Neural progenitor cell (in vitro differentiated cells): ENCODE results near the gene TRAF3. TPM values are rescaled to one million over a fixed set of nuclear protein-coding genes. Genes with fewer than 3 reads are reported as not detected.

Experiments
- DNase-seq: peaks from one replicate; pipeline ENCODE4 v3.0.0-alpha.2; 2016; ENCODE audit warnings: low spot score
- H2AFZ ChIP-seq: fragments of 200-600 bp; sonication (generic); replicated peaks from 2 replicates; pipeline ENCODE4 v1.6.1; 2016; ENCODE audit warnings: antibody characterized with exemption
- H3F3A ChIP-seq: fragments of 200-600 bp; sonication (generic); 2 replicates; pipeline ENCODE4 v1.6.1; 2016; ENCODE audit warnings: antibody characterized with exemption, low read depth
- H3K27ac ChIP-seq: fragments of 200-600 bp; sonication (generic); 2 replicates; pipeline ENCODE4 v1.5.1; 2016; ENCODE audit warnings: mild to moderate bottlenecking
- H3K27me3 ChIP-seq: fragments of 200-600 bp; sonication (generic); 2 replicates; pipeline ENCODE4 v1.6.1; 2016; ENCODE audit warnings: mild to moderate bottlenecking, moderate library complexity
- H3K36me3 ChIP-seq: fragments of 200-600 bp; sonication (generic); 2 replicates; pipeline ENCODE4 v1.5.1; 2016
- H3K4me1 ChIP-seq: fragments of 200-600 bp; sonication (generic); 2 replicates; pipeline ENCODE4 v1.6.1; 2016; ENCODE audit warnings: mixed run types
- H3K4me2 ChIP-seq: fragments of 200-600 bp; sonication (generic); 2 replicates; pipeline ENCODE4 v1.6.1; 2016
- H3K4me3 ChIP-seq: fragments of 200-600 bp; sonication (generic); 2 replicates; pipeline ENCODE4 v1.5.1; 2016
- H3K79me2 ChIP-seq: fragments of 200-600 bp; sonication (generic); 2 replicates; pipeline ENCODE4 v1.6.1; 2016; ENCODE audit warnings: low read depth
- H3K9ac ChIP-seq: fragments of 200-600 bp; sonication (generic); 2 replicates; pipeline ENCODE4 v1.6.1; 2016
- H3K9me3 ChIP-seq: fragments of 200-600 bp; sonication (generic); 2 replicates; pipeline ENCODE4 v1.5.1; 2016; ENCODE audit warnings: low read depth
- H4K20me1 ChIP-seq: fragments of 200-600 bp; sonication (generic); 2 replicates; pipeline ENCODE4 v1.6.1; 2016; ENCODE audit warnings: low read depth
- H3K27ac Mint-ChIP-seq: 3 replicates; pipeline ENCODE4 v1.8.0; 2021; ENCODE audit warnings: mixed read lengths
- H3K27me3 Mint-ChIP-seq: 2 replicates; pipeline ENCODE4 v1.8.0; 2022; ENCODE audit warnings: low read depth, mild to moderate bottlenecking, inconsistent platforms, moderate library complexity, mixed read lengths; ENCODE audit not compliant: insufficient read depth
- H3K36me3 Mint-ChIP-seq: 3 replicates; pipeline ENCODE4 v1.8.0; 2021; ENCODE audit warnings: mixed read lengths
- H3K4me1 Mint-ChIP-seq: 3 replicates; pipeline ENCODE4 v1.8.0; 2021; ENCODE audit warnings: mixed read lengths
- H3K4me3 Mint-ChIP-seq: 3 replicates; pipeline ENCODE4 v1.8.0; 2021; ENCODE audit warnings: mild to moderate bottlenecking, moderate library complexity, mixed read lengths
- H3K9me3 Mint-ChIP-seq: 3 replicates; pipeline ENCODE4 v1.8.0; 2020; ENCODE audit warnings: mixed read lengths
- CTCF ChIP-seq: fragments of 200-600 bp; sonication (generic); IDR thresholded peaks from 2 replicates; pipeline ENCODE4 v1.5.1; 2017; ENCODE audit warnings: antibody characterized with exemption, mild to moderate bottlenecking
- EZH2 ChIP-seq: fragments of 200-600 bp; sonication (generic); IDR thresholded peaks from 2 replicates; pipeline ENCODE4 v1.6.1; 2017; ENCODE audit warnings: antibody characterized with exemption, mild to moderate bottlenecking, moderate library complexity
- EZH2phosphoT487 ChIP-seq: fragments of 200-600 bp; sonication (generic); IDR thresholded peaks from 2 replicates; pipeline ENCODE4 v1.6.1; 2017; ENCODE audit warnings: antibody characterized with exemption
- total RNA-seq: library from RNA; depleted of rRNA; stranded (reverse); fragments of >200 nt; gene quantifications from 2 replicates; pipeline ENCODE4 v1.2.3, GENCODE V29; 2015; ENCODE audit warnings: low replicate concordance

Gene TRAF3
- total RNA-seq, 1 donor from 2014 or later: 18.1 TPM

GRCh38 chr14:102826751-102827675, 49.8 kb downstream of the TRAF3 start:
- peaks cover 18% of the 10 kb centered on the region for H4K20me1 ChIP-seq
- H3K36me3 Mint-ChIP-seq: peaks cover 10% of the 10 kb centered on the region
- H3K4me1 Mint-ChIP-seq: peaks cover 70% of the 10 kb centered on the region
- H3K9ac ChIP-seq: no peak overlapping the region
- H2AFZ ChIP-seq: no peak overlapping the region
- no peak for TF ChIP-seq CTCF
- no peak for TF ChIP-seq EZH2phosphoT487
- no peak for TF ChIP-seq EZH2
- DNase-seq: no peak
- no peaks in the 10 kb centered on the region for H3K9me3 ChIP-seq
- no peaks in the 10 kb centered on the region for H3F3A ChIP-seq
- no peak overlapping the region for H3K4me3 Mint-ChIP-seq
- no peaks in the 10 kb centered on the region for H3K27me3 ChIP-seq
- peaks cover 7% of the 10 kb centered on the region for H3K4me1 ChIP-seq
- no peak overlapping the region for H3K4me3 ChIP-seq
- H3K36me3 ChIP-seq: no peaks in the 10 kb centered on the region
- H3K27me3 Mint-ChIP-seq: peaks cover 3% of the 10 kb centered on the region
- H3K27ac Mint-ChIP-seq: no peak overlapping the region
- no peak overlapping the region for H3K27ac ChIP-seq
- peaks cover 4% of the 10 kb centered on the region for H3K79me2 ChIP-seq
- no peak overlapping the region for H3K4me2 ChIP-seq
- no peaks in the 10 kb centered on the region for H3K9me3 Mint-ChIP-seq

DNA sequence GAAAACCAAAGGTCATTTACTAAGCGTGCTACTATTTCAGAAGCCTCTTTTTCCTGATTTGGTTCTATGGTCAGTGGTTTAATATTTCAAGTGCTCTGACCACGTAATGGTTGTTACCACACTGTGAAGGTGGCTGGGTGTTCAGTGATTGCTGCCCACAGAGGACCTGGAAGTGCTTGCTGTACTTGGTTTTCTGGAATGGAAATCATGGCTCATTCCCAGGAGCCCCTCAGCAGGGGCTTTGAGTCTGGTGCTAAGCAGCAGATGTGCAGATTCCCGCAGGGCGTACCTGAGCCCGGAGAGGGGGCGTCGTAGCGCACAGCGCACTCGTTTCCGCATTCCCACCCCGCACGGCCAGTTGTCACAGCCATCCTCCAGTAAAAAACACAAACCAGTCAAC, 50.5 kb downstream of the TRAF3 start:
- Histone ChIP-seq H3K79me2 (peaks cover 4% of the 10 kb centered on the region), H3K9me3 (no peaks in the 10 kb centered on the region), H3K4me2 (no peak overlapping the region), H3K36me3 (no peaks in the 10 kb centered on the region), H2AFZ (no peak overlapping the region), H3K27me3 (no peaks in the 10 kb centered on the region), H3F3A (no peaks in the 10 kb centered on the region), H3K4me3 (no peak overlapping the region), H4K20me1 (peaks cover 18% of the 10 kb centered on the region), H3K27ac (no peak overlapping the region), H3K9ac (no peak overlapping the region), H3K4me1 (peaks cover 7% of the 10 kb centered on the region)
- no peak overlapping the region for H3K4me3 Mint-ChIP-seq
- peaks cover 3% of the 10 kb centered on the region for H3K27me3 Mint-ChIP-seq
- peaks cover 10% of the 10 kb centered on the region for H3K36me3 Mint-ChIP-seq
- H3K27ac Mint-ChIP-seq: no peak overlapping the region
- no peak for DNase-seq
- H3K9me3 Mint-ChIP-seq: no peaks in the 10 kb centered on the region
- peaks cover 70% of the 10 kb centered on the region for H3K4me1 Mint-ChIP-seq
- TF ChIP-seq EZH2phosphoT487: no peak
- TF ChIP-seq CTCF: no peak
- TF ChIP-seq EZH2: no peak

- Histone ChIP-seq H3K27ac (no peak overlapping the region), H3K9ac (no peak overlapping the region), H3K36me3 (no peaks in the 10 kb centered on the region), H3K9me3 (no peaks in the 10 kb centered on the region), H3K79me2 (peaks cover 4% of the 10 kb centered on the region), H3K4me3 (no peak overlapping the region), H3K4me2 (no peak overlapping the region), H4K20me1 (peaks cover 18% of the 10 kb centered on the region), H3K27me3 (no peaks in the 10 kb centered on the region), H3K4me1 (peaks cover 7% of the 10 kb centered on the region), H3F3A (no peaks in the 10 kb centered on the region), H2AFZ (no peak overlapping the region)
- H3K4me3 Mint-ChIP-seq: no peak overlapping the region
- peaks cover 10% of the 10 kb centered on the region for H3K36me3 Mint-ChIP-seq
- H3K27me3 Mint-ChIP-seq: peaks cover 3% of the 10 kb centered on the region
- no peak for TF ChIP-seq EZH2
- TF ChIP-seq EZH2phosphoT487: no peak
- no peak for TF ChIP-seq CTCF
- H3K4me1 Mint-ChIP-seq: peaks cover 67% of the 10 kb centered on the region
- H3K9me3 Mint-ChIP-seq: no peaks in the 10 kb centered on the region
- no peak overlapping the region for H3K27ac Mint-ChIP-seq
- no peak for DNase-seq
These were observed 50.9 kb downstream of the TRAF3 start for GRCh38 chr14:102828151-102828550.
